Fibroblast of peridontal ligament (primary cell): ENCODE data around the gene SLC5A10.
A peak's percentile ranks its signal among the peaks of the same experiment; 100 is the strongest.
"Not testable (repeated sequence)": the region's sequence is repeated elsewhere in the genome, so short reads cannot be mapped to it uniquely, and the experiment has no call there.

Source experiments
- DNase-seq: peaks from one replicate; pipeline ENCODE4 v3.0.0-alpha.2; 2010; ENCODE audit errors: extremely low read depth

SLC5A10 gene

DNA sequence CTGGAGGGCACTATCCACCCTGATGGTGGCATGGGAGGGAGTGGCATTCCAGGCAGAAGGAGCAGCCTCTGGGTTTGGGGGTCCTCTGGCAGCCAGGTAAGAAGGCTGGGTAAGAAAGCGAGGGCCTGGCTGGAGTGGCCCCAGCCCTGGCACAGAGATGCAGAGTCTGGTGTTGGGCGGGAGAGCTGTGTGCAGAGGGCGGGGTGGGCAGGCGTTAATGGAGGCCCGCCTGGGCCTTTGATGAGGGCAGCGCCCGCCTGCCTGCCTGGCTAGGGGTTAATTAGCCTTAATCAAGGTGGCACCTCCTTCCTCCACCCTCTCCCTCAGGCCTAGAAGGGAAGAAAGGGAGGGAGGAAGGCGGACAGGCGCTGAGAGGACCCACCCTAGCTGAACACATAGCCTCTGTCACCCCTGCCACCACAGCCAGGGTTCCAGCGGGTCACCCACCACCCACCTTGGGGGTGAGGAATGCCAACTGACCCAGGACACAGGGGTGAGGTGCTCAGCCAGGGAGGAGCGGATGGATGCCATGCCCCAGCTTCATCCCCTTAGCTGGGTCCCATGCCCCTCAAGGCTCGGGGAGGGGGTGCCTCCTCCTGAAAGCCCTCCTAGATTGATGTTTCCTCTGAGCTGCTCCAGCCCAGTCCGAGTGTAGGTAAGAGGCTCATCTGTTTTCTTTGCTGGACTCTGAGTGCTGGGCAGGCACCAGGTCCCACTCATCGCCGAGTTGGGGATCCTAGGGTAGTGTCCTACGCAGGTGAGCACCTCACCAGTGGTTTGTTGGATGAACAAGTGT lies 66.0 kb downstream of the SLC5A10 start:
- DNase-seq, result no peak

DNA sequence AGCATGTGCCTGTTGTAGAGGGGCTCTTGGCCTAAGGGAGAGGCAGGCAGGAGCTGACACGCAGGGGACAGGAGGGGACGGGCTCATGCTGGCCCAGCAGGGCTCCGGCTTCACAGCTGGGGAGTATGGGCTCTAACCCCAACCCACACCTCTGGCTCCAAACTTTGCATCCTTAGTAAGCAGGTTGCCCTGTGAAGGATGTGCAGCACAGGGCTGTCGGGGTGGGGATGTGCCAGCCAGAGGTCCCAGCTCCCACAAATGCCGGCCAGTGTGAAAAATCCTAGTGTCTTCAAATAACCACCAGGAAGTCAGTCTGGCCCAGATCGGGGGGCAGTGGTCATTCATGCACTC lies 66.6 kb downstream of the SLC5A10 start:
- no peak for DNase-seq

DNA sequence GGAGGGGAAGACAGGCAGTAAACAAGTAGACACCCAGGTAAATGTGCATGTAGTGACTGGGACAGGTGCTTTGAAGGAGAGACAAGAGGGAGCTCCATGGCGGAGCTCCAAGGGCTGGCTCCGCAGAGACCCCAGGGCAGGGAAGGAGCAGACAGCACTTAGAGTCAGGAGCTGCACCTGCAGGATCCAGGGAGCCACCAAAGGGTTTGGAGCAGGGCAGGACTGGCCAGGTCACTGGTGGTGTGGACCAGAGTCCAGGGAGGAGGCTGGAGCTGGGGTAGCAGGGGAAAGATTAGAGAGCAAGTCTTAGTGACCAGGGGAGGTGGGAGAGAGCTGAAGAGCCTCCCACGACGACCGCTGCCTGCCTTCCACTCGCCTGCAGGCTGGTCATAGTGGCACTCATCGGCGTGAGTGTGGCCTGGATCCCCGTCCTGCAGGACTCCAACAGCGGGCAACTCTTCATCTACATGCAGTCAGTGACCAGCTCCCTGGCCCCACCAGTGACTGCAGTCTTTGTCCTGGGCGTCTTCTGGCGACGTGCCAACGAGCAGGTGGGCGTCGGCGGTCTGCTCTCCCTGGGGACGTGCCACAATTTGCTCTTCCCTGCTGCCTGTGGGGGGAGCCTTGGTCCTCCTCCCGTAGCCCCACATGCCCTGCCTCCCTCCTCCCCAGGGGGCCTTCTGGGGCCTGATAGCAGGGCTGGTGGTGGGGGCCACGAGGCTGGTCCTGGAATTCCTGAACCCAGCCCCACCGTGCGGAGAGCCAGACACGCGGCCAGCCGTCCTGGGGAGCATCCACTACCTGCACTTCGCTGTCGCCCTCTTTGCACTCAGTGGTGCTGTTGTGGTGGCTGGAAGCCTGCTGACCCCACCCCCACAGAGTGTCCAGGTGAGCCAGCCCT lies 67.3 kb downstream of the SLC5A10 start:
- no peak for DNase-seq

GRCh38 chr17:19020016-19020415 lies 68.1 kb downstream of the SLC5A10 start:
- no peak for DNase-seq

DNA sequence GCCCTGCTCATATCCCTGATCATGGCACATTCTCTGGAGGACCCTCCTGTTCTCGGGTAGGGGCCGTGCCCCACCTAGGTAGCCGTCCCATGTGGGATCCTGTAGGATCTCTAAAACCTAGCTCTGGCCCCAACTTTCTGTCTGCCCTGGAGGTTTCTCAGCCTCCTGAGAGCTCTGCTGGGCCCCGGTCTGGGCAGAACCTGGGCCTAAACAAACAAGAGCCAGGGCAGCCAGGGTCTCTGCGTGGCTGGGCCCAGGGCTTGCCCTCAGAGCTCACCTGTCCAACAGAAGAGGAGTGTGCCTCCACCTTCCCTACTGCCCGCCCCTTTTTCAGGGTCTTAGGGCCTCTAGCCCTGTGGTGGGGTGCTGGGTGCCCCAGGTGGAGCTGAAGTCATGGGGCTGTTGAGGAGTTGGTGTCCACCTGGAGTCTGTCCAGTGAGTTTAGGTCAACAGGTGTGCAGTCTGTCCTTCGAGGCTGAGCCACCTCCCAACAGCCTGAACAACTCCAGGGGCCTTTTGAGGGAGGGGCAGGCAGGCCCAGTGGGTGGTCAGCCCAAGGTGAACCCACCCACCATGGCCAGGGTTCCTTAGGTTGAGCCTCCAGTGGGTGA lies 69.2 kb downstream of the SLC5A10 start:
- DNase-seq, result not testable (repeated sequence)

- no peak for DNase-seq
Observed at GRCh38 chr17:19021622-19022083, 69.7 kb downstream of the SLC5A10 start.

DNA sequence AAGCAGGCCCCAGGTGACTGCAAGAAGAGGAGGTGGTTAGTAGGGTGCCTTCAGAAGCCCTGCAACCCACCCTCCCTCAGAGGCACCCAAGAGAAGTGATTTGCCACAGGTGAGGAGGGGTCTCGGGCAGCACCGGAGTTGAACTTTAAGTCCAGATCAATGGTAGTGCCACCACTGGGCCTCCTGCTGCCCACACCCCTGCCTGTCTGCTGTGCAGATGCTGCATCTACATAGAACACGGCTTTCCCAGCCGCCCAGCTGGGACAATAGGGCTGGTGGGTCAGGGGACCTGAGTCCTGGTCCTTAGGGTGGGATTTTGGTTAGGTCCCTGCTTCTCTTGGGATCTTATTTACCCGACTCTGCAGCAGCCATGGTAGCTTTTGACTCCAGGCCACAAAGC lies 70.2 kb downstream of the SLC5A10 start:
- no peak for DNase-seq

GRCh38 chr17:19022747-19023146 lies 70.8 kb downstream of the SLC5A10 start:
- no peak for DNase-seq

- DNase-seq, result no peak
Observed at GRCh38 chr17:19023209-19023999, 71.4 kb downstream of the SLC5A10 start.

GRCh38 chr17:19024101-19025078 lies 72.4 kb downstream of the SLC5A10 start:
- DNase-seq, result peak; percentile 17

DNA sequence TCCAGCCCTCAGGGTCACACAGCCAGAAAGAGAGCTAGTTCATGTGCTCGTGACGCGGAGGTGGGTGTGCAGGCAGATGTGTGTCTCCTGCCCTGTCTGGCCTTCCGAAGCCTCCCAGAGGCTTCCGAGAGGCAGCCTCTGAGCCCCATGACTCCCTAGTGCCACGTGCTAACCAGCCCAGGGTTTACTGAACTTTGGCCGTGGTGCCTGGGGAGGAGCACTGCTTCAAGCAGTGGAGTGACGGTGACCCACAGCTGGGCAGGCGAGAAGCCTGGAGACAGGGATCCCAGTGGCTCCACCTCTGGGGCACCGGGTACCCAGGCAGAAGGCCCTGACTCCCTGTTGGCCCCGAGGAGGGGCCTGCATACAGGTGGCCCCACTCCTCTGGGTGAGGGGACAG lies 76.7 kb downstream of the SLC5A10 start:
- not testable (repeated sequence) for DNase-seq

DNA sequence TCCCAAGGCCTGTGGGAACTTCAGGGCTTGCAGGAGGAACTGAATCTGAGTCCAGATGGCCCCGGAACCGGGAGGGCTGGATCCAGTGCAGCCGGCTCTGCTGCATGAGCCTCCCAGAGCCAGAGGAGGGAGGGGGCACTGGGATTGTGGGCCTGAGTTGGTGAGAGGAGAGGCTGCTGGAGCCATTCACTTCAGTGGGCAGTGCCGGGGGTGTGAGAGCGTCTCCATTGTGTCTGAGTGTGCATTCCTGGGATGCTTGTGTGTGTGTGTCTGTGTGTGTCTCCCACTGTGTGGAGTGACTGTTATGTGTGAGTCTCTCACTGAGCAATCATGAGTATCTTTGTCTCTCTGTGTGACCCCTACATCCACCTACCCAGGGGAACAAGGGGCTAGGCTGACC lies 77.8 kb downstream of the SLC5A10 start:
- not testable (repeated sequence) for DNase-seq

DNA sequence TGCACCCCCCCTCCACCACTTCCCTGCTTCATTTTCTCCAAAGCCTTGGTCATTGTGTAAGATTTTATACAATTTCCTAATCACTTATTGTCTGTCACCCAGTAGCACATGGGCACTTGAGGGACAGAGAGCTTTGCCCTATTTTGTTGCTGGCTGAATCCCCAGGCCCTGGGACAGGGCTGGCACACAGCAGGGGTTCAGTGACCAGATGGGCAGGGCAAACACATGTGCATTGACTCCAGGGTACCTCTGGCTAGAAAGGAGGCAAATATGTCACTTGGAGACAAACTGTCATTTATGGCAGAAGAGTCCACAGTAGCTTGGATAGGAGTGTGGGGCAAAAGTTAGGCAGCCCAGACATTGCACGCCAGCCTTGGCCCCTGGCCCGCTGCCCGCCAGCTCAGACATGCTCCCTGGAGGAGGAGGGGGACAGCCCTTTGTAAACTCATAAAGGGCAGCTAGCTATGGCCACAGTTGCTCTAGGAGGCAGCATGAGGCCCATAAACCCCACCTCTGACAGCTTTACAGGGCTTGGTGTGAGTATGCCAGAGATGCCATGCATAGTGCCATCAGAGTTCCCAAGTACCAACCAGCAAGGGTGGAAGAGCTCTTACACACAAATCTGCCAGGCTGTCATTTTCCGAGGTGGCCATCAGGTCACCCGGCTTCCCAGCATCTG lies 78.9 kb downstream of the SLC5A10 start:
- DNase-seq, result not testable (repeated sequence)

- not testable (repeated sequence) for DNase-seq
Observed at GRCh38 chr17:19031729-19032128, 79.8 kb downstream of the SLC5A10 start.

GRCh38 chr17:19032377-19032988 lies 80.5 kb downstream of the SLC5A10 start:
- DNase-seq, result not testable (repeated sequence)

DNA sequence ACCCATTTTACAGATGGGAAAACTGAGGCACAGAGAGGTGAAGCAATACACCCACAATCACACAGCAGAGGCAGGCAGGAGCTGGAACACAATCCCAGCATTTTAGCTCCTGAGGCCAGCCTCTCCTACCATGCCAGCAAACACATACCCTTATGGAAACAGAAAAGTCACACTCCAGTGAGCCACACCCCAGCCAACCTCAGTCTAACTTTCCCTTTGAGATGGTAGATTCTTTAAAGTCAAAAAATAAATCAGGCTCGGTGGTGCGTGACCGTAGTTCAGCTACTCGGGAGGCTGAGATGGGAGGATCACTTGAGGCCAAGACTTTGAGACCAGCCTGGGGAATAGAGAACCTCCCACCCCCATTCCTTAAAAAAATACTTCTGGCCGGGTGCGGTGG lies 84.2 kb downstream of the SLC5A10 start:
- not testable (repeated sequence) for DNase-seq

GRCh38 chr17:19037547-19037946 lies 85.6 kb downstream of the SLC5A10 start:
- not testable (repeated sequence) for DNase-seq

DNA sequence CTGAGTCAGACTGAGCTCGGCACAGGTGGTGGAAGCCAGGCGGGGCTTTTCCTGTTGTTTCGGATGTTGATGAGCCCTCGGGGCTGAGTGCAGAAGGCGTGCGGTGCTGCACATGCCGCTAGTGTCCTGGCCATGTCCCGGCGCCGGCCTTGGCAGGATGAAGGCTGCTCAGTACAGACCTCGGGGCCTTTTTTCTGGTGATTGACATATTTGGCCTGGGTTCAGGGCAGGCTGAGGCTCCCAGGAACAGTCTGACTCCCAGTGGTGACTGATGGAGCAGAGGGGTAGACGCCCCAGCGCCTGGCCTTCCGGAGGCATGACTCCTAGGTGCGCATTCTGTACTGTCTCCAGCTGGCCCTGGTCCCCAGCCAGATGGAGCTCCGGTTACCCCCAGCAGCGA lies 86.0 kb downstream of the SLC5A10 start:
- DNase-seq, result not testable (repeated sequence)

- DNase-seq, result not testable (repeated sequence)
Observed at GRCh38 chr17:19038730-19039129, 86.8 kb downstream of the SLC5A10 start.
